K562 (cell line): ENCODE measurements around the gene MGRN1. TPM values are rescaled to one million over a fixed set of nuclear protein-coding genes. Genes with fewer than 3 reads are reported as not detected.
A peak's percentile ranks its signal among the peaks of the same experiment; 100 is the strongest.

ENCODE experiments used
- CCAR2 ChIP-seq: fragments of 200-400 bp; formaldehyde crosslinking; IDR thresholded peaks from 2 replicates; pipeline ENCODE4 v1.6.1; 2017; ENCODE audit warnings: mild to moderate bottlenecking, low read depth, low read length
- CHD1 ChIP-seq: fragments of 200-600 bp; sonication (generic); IDR thresholded peaks from one replicate; pipeline ENCODE4 v1.6.1; 2012; ENCODE audit warnings: mild to moderate bottlenecking, moderate library complexity, low read length, inconsistent platforms
- EGR1 ChIP-seq: fragments of 450-650 bp; conservative IDR thresholded peaks from 2 replicates; pipeline ENCODE4 v1.6.1; 2017; ENCODE audit warnings: mild to moderate bottlenecking
- ERF ChIP-seq: fragments of 450-650 bp; formaldehyde crosslinking; IDR thresholded peaks from 2 replicates; pipeline ENCODE4 v1.4.0; 2020; ENCODE audit warnings: mild to moderate bottlenecking, mixed read lengths
- FOXP1 ChIP-seq: sonication (generic); formaldehyde crosslinking; IDR thresholded peaks from 2 replicates; pipeline ENCODE4 v1.8.0; 2022; ENCODE audit warnings: mild to moderate bottlenecking, missing genetic modification reagents
- HNRNPLL ChIP-seq: fragments of 200-400 bp; formaldehyde crosslinking; IDR thresholded peaks from 2 replicates; pipeline ENCODE4 v1.6.1; 2017; ENCODE audit warnings: low read length, low read depth, mild to moderate bottlenecking; ENCODE audit not compliant: poor library complexity, severe bottlenecking
- MAZ ChIP-seq, 2 experiments: fragments of 450-650 bp in 1 of 2; sonication (generic) in 1 of 2; formaldehyde crosslinking; IDR thresholded peaks in 1 of 2; conservative IDR thresholded peaks in 1 of 2; 2 replicates each; pipeline versions ENCODE4 v1.4.0 to v1.5.0; 2020; ENCODE audit warnings: mild to moderate bottlenecking in 1 of 2, missing genetic modification reagents in 1 of 2
- MCM3 ChIP-seq: fragments of 450-650 bp; IDR thresholded peaks from 2 replicates; pipeline ENCODE4 v1.6.1; 2016
- NUFIP1 ChIP-seq: fragments of 450-650 bp; IDR thresholded peaks from 2 replicates; pipeline ENCODE4 v1.6.1; 2018; ENCODE audit not compliant: partially characterized antibody
- PCBP1 ChIP-seq: fragments of 200-400 bp; formaldehyde crosslinking; IDR thresholded peaks from 2 replicates; pipeline ENCODE4 v1.6.1; 2018; ENCODE audit warnings: mild to moderate bottlenecking, low read depth, low read length; ENCODE audit not compliant: poor library complexity, severe bottlenecking
- PYGO2 ChIP-seq: fragments of 450-650 bp; IDR thresholded peaks from 2 replicates; pipeline ENCODE4 v1.6.1; 2016; ENCODE audit warnings: mild to moderate bottlenecking, missing genetic modification characterization, moderate library complexity, missing compliant biosample characterization
- RAD51 ChIP-seq: fragments of 450-650 bp; IDR thresholded peaks from 2 replicates; pipeline ENCODE4 v1.7.1; 2016; ENCODE audit warnings: low read depth, mild to moderate bottlenecking, borderline replicate concordance
- SNIP1 ChIP-seq: fragments of 450-650 bp; IDR thresholded peaks from 2 replicates; pipeline ENCODE4 v1.7.1; 2017; ENCODE audit warnings: low read depth, mild to moderate bottlenecking
- TCFL5 ChIP-seq: fragments of 250-450 bp; sonication (Bioruptor Pico); conservative IDR thresholded peaks from 2 replicates; pipeline ENCODE4 v1.6.1; 2021; ENCODE audit warnings: mild to moderate bottlenecking, moderate library complexity, matching md5 sums
- ZNF239 ChIP-seq: fragments of 250-450 bp; sonication (Bioruptor Pico); IDR thresholded peaks from 2 replicates; pipeline ENCODE4 v1.4.0; 2020; ENCODE audit warnings: mild to moderate bottlenecking
- polyA plus RNA-seq, 8 experiments: library from polyadenylated mRNA; depleted of rRNA in 4 of 8; stranded (reverse) in 5 of 8; unstranded in 3 of 8; fragments of >200 nt; fragmentation: Nextera tagmentation in 2 of 8; fragmentation: Illumina TruSeq in 1 of 8; extraction: Ambion mirVana in 2 of 8; extraction: Trizol in 1 of 8; gene quantifications; 2 replicates each; pipeline versions ENCODE4 v1.2.1 to v1.2.3, GENCODE V29; 2011 to 2014; ENCODE audit warnings: inconsistent platforms in 1 of 8, missing spikeins in 1 of 8
- total RNA-seq, 7 experiments: library from RNA; depleted of rRNA in 6 of 7; stranded (reverse); fragments of >200 nt in 6 of 7; fragmentation: Illumina TruSeq in 2 of 7; extraction: Trizol in 2 of 7; gene quantifications; 2 replicates each; pipeline versions ENCODE4 v1.2.1 to v1.2.3, GENCODE V29; 2011 to 2021; ENCODE audit warnings: low replicate concordance in 1 of 7
- TF ChIP-seq, protein P1 (sequence below), 2 experiments: fragments of 150-350 bp in 1 of 2; IDR thresholded peaks; 2 replicates each; pipeline ENCODE4 v1.6.1; 2012 to 2016; ENCODE audit warnings: low read depth in 2 of 2, low read length in 2 of 2, mild to moderate bottlenecking in 1 of 2, moderate library complexity in 1 of 2
- TF ChIP-seq, protein P2 (sequence below): fragments of 450-650 bp; formaldehyde crosslinking; IDR thresholded peaks from 2 replicates; pipeline ENCODE4 v1.4.0; 2020; ENCODE audit warnings: mild to moderate bottlenecking, moderate library complexity
- TF ChIP-seq, protein P3 (sequence below): sonication (generic); formaldehyde crosslinking; IDR thresholded peaks from 2 replicates; pipeline ENCODE4 v1.8.0; 2022; ENCODE audit warnings: mild to moderate bottlenecking, missing genetic modification reagents
- TF ChIP-seq, protein P4 (sequence below): fragments of 450-650 bp; IDR thresholded peaks from 2 replicates; pipeline ENCODE4 v1.6.1; 2014; ENCODE audit warnings: low read depth, mild to moderate bottlenecking, moderate library complexity, borderline replicate concordance

MGRN1 gene
- total and polyA plus RNA-seq, 9 of the 15 experiments (the other 6 are each of a cell fraction or from before 2014, with no cell fraction given), result 0.15 to 37.9 (median 6.0) TPM

DNA sequence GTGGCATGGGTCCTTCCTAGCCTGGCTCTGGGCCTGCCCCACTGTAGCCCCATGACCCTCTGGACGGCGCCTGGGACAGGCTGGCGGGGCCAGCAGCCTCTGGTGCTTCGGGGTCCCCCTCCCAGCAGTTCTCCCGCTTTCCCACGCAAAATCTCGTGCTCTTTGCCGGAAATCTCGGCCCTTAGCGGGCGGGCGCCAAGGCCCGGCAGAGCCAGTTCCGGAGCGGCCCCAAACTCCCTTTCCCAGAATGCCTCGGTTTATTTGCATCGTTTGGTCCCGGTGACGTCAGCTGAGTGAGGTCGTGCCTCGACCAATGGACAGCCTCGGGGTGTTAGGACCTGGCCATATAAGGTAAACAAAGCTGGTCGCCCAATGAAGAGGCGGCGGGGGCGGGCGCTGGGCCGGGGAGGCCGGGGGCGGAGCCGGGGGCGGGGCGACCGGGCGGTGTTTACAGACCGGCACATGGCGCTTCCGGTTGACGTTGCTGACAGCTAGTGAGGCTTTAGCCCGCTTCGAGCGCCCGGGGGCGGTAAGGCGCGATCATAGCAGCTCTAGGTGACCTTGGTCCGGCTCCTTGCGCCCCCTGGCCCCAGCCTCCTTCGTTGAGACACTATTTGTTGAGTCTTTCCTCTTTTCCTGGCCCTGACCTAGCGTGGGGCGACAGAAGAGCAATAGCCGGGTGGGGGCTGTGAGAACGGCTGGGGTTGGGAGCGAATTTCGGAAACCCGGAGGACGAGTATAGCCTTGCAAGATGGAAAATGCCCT, 8.4 kb upstream of the MGRN1 start (continued):
- peak; percentile 51 for TF ChIP-seq HNRNPLL
- TF ChIP-seq, protein P1, sequence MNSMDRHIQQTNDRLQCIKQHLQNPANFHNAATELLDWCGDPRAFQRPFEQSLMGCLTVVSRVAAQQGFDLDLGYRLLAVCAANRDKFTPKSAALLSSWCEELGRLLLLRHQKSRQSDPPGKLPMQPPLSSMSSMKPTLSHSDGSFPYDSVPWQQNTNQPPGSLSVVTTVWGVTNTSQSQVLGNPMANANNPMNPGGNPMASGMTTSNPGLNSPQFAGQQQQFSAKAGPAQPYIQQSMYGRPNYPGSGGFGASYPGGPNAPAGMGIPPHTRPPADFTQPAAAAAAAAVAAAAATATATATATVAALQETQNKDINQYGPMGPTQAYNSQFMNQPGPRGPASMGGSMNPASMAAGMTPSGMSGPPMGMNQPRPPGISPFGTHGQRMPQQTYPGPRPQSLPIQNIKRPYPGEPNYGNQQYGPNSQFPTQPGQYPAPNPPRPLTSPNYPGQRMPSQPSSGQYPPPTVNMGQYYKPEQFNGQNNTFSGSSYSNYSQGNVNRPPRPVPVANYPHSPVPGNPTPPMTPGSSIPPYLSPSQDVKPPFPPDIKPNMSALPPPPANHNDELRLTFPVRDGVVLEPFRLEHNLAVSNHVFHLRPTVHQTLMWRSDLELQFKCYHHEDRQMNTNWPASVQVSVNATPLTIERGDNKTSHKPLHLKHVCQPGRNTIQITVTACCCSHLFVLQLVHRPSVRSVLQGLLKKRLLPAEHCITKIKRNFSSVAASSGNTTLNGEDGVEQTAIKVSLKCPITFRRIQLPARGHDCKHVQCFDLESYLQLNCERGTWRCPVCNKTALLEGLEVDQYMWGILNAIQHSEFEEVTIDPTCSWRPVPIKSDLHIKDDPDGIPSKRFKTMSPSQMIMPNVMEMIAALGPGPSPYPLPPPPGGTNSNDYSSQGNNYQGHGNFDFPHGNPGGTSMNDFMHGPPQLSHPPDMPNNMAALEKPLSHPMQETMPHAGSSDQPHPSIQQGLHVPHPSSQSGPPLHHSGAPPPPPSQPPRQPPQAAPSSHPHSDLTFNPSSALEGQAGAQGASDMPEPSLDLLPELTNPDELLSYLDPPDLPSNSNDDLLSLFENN (IDR thresholded peaks at IDR 0.05; ENCODE audit: low read depth in 2 of 2, low read length in 2 of 2), result no peak
- no peak for TF ChIP-seq CHD1
- TF ChIP-seq ERF (CRISPR knock-in tag), result peak; percentile 59; the same call in 1 of the 2 replicates
- TF ChIP-seq SNIP1, result no peak
- TF ChIP-seq PYGO2 (tag), result no peak
- no peak for TF ChIP-seq ZNF239 (CRISPR knock-in tag)
- peak; percentile 84 for TF ChIP-seq EGR1
- TF ChIP-seq, protein P2, sequence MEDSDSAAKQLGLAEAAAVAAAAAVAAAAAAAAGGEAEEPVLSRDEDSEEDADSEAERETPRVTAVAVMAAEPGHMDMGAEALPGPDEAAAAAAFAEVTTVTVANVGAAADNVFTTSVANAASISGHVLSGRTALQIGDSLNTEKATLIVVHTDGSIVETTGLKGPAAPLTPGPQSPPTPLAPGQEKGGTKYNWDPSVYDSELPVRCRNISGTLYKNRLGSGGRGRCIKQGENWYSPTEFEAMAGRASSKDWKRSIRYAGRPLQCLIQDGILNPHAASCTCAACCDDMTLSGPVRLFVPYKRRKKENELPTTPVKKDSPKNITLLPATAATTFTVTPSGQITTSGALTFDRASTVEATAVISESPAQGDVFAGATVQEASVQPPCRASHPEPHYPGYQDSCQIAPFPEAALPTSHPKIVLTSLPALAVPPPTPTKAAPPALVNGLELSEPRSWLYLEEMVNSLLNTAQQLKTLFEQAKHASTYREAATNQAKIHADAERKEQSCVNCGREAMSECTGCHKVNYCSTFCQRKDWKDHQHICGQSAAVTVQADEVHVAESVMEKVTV, result 0 out of 2 replicates have a peak, but pooled peaks have one; percentile 22
- TF ChIP-seq TCFL5 (CRISPR knock-in tag), result no peak
- no peak for TF ChIP-seq FOXP1
- no peak for TF ChIP-seq MCM3
- TF ChIP-seq NUFIP1, result no peak
- peak in 1 of 2 experiments; percentile 80; a peak in 2 of 4 replicates for TF ChIP-seq MAZ (CRISPR knock-in tag; conservative IDR thresholded peaks at IDR 0.05 in 1 of 2, IDR thresholded peaks at IDR 0.05 in 1 of 2)
- TF ChIP-seq PCBP1, result no peak
- TF ChIP-seq, protein P3, sequence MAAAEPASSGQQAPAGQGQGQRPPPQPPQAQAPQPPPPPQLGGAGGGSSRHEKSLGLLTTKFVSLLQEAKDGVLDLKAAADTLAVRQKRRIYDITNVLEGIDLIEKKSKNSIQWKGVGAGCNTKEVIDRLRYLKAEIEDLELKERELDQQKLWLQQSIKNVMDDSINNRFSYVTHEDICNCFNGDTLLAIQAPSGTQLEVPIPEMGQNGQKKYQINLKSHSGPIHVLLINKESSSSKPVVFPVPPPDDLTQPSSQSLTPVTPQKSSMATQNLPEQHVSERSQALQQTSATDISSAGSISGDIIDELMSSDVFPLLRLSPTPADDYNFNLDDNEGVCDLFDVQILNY (CRISPR knock-in tag), result no peak
- no peak for TF ChIP-seq CCAR2
- TF ChIP-seq RAD51, result no peak; the same call in 1 of the 2 replicates
- TF ChIP-seq, protein P4, sequence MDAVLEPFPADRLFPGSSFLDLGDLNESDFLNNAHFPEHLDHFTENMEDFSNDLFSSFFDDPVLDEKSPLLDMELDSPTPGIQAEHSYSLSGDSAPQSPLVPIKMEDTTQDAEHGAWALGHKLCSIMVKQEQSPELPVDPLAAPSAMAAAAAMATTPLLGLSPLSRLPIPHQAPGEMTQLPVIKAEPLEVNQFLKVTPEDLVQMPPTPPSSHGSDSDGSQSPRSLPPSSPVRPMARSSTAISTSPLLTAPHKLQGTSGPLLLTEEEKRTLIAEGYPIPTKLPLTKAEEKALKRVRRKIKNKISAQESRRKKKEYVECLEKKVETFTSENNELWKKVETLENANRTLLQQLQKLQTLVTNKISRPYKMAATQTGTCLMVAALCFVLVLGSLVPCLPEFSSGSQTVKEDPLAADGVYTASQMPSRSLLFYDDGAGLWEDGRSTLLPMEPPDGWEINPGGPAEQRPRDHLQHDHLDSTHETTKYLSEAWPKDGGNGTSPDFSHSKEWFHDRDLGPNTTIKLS, result peak; percentile 84
